ENCODE measurements around the gene CKMT2.

Gene CKMT2

DNA sequence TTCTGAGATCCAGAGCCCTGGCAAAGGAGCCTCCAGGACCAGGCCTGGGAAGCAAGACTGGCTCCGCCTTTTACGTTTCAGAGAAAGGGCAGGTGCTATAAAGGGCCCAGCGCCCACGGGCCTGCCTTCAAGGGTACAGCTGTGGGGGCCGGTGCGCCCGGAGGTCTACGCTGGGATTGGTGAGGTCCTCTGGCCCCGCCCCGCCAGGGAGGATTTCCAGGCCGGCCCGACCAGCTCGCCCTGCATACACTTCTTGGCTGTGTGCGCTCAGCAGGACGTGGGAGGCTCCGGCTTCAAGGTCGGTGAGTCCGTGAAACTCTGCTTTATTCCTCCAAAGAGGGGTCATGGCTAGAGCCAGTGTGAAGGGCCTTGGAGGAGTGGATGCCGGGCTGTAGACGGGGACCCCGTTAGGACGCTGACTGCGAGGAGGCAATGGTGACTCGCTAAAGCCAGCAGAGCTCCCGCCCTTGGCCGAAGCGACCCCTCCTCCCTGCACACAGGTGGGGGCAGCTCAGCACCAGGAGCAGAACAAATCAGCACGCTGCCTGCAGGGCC, at the start of gene CKMT2:
CKMT2 (plus strand) TSS at position 243 of the 555 bp plus-strand sequence. CDS start 17,811 bp downstream, outside the sequence.
- no peak for DNase-seq

DNA sequence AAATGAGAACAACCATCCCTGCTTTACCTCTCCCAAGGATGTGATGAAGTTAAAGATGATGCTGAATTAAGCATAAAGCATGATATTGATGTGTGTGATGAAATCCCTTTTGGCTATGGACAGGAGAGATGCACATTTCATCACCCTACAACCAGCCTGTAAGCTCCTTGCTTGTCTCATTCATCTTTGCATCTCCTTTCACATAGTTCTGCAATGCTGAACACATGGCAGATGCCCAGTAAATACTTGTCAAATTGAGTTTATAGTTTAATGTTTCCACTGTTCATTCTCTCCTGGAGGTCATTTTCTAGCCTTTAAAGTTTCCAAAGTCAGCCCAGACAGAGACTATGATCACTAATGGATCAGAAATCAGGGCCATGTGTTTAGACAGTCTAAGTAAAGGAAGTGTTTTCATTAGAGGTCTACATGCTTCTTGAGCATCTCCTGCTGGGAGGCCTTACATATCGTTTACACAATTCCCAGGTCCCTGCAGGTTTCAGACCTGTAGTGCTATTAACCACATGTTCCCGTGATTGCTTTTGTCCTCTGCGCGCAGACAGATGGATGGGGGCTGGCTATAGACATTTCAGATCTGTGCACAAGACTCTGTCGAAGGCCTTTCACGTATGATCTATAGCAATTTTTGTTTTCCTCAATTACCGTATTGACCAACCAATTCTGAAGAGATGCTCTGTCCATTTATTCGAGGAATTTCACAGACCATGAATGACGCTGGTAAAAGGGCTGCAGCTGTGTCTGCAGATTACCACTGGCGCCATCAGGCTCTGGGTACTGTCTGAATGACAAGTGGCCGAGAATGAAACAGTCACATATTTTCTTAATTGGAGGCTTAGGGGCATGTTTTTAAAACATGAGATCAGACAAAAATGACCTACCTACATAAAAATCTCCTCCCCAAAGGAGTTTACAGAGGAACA, 49.0 kb upstream of the CKMT2 start:
- DNase-seq = no peak

DNA sequence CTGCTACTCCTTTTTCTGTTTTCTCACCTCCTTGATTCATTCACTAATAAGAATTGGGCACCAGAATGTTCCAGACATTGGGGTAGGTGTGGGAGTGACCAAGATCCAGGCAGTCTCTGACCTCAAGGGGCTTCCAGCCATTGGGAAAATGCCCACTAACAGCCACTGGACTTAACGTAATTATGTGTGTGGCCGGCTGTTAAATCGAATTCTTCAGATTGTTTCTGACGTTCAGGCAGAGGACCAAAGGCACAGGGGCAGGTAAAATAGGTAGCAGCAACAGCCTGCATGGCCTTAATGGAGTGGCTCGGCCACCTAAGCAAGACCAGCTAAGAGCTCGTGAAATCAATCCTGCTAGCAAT, 48.4 kb upstream of the CKMT2 start:
- DNase-seq = no peak

DNA sequence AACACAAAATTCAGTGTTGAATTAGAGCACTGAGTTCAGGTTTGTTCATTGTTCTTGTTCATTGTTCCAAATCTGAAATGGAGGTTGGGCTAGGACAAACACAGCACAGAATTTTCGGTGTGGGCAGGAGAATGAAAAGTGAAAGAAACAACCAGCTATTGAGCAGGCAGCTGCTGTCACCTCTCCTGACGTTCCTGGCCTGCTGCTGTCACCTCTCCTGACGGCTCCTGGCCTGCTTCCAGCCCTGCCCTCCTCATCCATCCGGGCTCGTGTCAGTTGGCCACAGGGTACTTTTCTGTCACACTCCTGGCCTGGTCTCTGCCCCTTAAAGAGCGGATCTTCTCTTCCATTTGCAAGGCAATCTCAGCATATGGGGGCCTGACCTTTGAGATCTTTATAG, 45.2 kb upstream of the CKMT2 start:
- DNase-seq = no peak

DNA sequence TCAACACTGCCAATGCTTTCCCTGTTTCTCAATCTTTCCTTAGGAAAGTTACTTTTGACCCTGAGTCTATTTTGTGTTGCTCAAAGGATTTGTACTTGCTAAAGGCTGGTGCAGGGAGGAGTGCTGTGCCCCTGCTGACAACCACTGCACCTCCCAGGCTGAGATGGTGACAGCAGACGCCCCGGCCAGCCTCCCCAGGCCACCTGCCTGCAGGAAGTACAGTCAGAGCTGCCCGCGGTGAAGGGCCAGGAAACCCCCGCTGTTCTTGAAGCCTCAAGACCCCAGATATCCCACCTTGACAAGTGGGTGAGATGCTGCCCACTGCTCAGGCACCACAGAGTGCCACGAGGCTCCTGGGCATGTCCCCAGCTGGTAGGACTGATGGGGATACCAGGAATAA, 44.2 kb upstream of the CKMT2 start:
- no peak for DNase-seq

DNA sequence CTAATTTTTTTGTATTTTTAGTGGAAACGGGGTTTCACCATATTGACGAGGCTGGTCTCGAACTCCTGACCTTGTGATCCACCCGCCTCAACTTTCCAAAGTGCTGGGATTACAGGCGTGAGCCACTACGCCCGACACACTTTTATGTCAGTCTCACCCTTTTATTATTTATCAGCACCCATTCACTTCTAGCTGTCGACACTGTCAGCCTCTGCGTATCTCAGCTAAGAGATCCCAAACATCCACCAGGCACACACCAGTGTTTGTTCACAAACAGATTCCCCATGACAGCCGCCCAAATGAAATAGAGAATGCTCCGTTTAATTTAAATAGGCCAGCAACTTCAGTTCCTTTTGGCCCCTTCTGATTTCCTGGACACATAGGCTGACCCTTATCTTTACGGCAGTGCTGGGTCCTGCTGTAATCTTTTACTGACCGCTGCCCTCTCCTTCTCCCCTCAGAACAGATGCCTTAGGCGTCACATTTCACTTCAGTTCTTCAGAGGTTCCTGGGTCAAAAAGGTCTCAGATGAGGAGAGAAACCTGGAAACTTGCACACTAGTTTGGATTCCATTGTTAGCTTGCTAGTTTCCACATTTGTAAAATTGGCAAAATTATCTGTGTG, 43.1 kb upstream of the CKMT2 start:
- DNase-seq = no peak

DNA sequence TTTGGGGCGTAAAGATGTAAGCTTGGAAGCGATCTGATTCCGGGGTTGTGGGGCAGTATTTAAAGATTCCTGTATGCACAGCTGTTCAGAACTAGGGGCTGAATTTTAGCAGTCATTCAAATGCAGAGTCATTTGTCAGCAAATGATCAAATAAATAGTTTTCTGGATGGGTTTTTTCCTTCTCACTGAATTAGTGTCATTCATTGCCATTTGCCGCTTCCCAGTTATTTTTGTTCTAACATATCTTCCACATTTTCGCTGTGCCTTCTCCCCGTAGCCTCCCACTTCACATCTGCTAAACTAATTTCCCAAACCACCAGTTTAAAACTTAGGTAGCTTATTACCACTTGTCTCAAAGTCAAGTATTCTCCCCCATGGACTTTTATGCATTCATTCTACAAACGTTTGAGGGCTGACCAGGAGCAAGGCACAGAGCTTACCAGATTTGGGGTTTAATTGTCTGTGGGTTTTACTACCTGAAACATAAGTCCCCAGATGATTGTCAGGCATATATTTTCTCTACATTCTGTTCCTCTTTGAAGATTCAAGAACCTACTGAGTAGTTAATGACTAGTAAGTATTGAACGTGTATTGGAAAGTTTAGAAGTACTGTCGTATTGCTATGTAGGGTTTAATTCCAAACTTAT, 41.3 kb upstream of the CKMT2 start:
- no peak for DNase-seq

DNA sequence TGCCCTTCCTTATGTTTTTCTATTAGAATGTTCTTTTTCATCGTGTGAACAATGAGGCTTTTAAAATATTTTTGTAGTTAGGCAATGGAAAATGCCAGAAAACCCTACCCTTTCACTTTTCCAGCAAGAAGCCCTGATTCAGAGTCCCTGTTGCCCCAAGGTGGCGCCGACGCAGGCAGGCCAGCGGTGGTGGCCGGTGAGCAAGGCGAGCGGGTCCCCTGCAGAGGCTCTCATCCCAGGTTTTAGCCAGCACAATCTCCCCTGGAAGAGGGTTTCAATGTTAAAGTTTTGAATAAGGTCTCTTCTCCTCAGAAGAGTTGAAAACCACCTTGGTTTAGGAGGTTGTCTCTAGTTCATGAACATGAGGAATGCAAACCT, 40.8 kb upstream of the CKMT2 start:
- no peak for DNase-seq

DNA sequence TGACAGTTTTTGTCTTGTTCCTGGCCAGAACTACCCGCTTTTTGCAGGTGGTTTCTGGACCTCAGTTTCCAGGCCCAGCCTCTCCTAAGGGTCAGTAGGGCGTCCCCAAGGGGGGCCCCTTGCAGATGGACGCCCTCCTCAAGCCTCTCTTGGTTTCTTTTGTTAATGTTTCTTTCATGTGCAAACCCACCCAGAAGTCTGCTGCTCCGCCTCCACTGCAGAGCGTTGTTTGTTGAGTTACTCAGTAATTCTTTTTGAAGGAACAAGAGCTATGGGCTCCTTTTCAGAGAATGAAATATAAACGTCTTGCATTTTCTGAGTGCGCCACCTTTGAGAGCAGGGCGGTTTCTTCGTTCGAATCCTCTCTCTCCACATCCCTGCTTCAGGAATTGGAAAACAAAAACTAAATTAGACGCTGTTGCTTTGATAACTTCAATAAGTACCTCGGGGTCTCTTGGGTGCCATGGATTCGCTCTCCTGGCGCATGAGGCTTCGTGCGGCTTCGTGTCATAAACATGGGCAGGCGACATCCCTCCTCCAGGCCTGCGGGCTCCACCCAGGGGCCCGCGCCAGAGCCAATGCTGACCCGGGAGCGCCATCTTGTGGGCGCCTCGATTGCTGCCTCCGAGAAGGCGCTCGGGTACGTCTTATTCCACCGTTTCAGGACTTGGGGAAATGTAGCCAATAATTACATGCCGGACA, 38.3 kb upstream of the CKMT2 start:
- peak; percentile 86 to 90 for DNase-seq

DNA sequence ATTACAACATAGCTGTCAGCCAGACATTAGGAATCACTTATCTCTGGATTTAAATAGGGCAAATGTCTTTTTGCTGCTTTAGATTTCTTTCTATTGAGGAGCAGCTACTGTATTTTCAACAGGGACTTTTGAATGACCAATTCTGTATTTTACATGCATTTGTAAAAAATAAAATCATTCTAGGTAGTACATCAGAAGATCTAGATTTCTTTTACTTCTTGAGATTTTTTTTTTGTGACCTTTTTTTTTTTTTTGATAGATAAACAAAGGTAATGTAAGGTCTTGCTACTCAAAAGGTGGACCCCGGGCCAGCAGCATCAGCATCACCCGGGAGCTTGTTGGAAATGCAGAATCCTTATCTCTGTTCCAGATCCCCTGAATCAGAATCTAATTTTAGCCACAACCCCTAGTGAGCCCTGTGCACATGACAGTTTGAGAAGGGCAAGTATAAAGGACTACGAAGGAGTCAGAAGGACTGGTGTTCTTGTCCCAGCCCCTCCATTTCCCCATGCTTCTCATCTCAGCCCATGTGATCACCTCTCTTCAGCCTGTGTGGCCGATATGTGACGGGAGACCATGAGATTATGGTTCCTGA, 37.7 kb upstream of the CKMT2 start:
- DNase-seq = no peak

DNA sequence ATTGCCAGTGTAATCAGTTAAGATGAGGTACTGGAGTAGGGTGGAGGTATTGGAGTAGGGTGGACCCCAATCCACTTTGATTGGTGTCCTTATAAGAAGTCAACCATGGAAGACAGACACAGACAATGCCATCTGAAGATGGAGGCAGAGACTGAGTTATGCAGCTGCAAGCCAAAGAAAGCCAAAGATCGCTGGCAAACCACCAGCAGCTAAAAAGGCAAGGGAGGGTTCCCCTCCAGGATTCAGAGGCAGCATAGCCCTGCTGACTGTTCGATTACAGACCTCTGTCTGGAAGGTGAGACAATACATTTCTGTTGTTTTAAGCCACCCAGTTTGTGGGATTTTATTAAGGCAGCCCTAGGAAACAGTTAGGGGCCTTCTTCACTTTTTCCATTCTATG, 30.5 kb upstream of the CKMT2 start:
- no peak for DNase-seq

DNA sequence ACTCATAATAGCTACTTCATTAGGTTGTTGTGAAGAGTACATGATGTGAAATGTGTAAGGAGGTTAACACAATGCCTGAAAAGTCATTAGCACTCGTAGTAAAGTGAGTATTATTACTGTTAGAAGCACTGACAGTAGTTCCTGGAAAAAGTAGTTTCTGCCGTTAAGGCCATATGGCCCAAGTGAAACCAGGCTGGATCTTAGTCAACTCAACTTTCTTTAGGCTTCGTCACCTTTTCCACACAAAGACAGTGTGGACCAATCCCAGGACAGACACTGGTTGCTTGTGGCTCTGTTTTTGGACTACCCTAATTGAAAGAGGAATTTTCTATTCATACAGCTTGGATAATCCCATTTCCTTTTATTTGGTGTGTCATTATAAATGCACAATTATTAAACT, 29.4 kb upstream of the CKMT2 start:
- DNase-seq = no peak

DNA sequence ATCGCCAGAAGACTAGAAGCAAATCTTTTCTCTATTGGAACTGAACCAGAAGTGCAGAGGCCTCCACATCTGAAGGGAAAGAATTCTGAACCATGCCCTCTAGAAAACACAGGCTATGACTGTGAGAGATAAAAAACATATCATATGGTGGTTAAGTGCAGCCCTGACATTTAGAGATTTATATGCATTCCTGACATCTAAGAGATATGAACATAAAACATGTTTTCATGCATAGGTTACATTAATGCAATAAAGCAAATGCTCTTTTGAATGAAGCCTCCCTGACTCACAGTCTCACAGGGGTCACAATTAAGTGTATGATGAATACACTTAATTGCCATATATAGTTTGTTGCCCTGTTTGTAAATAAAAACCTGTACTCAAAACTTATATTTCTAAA, 28.9 kb upstream of the CKMT2 start:
- no peak for DNase-seq

DNA sequence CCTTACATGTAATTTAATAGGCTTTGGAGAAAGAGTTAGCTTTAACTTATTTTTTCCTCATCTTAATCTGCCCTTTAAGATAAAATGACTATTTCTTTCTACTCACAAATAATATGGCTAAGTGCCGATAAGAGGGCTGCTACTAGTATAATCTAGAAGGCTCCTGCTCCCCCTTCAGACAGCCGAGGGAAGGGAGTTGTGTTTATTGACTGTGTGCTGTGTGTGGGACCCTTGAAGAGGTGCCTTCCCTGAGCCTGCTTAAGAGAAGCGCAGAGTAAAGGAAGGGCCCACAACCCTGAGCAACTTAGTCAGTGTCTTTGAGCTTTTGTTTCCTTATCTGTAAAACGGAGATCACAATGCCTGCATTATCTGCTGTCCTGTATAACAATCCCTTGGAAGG, 28.1 kb upstream of the CKMT2 start:
- no peak for DNase-seq

DNA sequence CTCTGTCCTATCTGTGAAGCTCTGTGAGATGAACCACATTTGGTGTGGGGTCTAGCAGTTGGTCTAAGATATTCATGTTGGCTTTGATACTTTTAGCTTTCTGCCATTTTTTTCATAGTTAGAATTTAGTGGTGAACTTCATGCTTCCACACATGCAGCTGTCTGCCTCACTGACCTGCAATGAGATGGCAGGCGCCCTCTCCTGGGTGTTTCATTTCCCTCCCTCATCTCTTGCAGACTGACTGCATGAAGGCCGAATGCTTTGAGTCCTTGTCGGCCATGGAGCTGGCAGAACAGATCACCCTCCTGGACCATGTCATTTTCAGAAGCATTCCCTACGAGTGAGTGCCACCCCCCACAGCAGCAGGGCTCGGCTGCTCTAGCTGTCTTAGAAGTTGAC, 26.1 kb upstream of the CKMT2 start:
- DNase-seq = no peak

DNA sequence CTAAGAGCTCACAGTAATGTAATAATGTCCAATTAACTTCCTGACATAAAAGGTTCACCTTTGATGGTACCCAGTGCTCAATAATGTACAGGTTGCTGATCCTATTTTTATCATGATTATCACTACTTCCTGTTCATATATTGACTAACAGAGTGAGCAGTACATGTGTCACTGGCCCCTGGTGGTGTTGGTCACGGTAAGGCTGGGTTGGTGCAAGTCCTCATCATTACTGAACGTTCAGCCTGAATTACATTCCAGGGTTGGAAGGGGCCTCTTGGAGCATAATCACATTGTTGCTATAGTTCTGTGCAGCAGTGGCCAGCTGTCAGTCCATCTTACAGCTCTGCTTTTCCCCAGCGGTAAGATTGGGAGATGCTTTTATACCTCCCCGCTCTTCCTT, 24.2 kb upstream of the CKMT2 start:
- DNase-seq = no peak

DNA sequence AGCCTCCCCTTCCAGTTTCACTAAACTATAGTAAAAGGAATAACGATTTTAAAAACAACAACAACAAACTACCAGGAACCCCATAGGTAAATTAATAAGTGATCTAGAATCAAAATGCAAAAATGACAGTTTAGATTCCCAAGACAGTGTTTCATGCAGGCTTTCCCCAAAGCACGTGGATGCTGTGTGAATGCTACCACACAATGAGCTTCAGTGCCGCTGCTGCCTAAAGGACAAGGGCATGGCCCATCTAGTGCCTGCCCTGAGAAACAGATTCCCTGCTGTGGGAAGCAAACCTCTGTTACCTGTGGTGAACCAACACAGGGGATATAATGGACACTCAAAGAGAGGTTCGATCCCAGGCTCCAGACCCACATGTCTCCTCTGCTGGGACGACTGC, 23.7 kb upstream of the CKMT2 start:
- no peak for DNase-seq

DNA sequence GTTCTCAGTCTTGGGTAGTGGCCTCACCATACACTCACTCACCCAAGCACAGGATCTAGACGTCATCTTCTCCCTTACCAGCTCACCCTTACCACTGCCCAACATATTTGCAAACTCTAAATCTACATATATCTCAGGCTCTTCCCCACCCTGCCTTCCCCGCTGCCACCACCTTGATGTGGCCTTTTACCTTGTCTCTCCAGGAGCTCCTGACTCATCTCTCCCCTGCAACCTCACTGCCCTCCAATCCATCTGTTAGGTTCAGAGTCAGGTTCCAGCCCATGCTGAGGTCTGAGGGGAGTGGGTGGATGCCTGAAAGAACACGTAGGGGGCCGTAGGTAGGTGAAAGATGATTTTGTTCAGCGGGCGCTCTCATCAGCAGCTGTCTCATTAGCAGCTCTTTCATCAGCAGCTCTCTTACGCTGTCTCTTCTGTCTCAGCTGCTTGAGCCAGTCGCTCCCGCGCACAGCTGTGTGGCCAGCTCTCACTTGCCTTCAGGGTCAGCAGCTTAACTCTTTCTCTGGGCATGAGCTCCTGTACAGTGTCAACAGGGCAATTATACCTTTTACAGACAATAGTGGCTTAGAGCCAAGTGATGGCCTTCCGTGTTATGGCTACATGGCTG, 23.1 kb upstream of the CKMT2 start:
- peak; percentile 30 to 51 for DNase-seq

DNA sequence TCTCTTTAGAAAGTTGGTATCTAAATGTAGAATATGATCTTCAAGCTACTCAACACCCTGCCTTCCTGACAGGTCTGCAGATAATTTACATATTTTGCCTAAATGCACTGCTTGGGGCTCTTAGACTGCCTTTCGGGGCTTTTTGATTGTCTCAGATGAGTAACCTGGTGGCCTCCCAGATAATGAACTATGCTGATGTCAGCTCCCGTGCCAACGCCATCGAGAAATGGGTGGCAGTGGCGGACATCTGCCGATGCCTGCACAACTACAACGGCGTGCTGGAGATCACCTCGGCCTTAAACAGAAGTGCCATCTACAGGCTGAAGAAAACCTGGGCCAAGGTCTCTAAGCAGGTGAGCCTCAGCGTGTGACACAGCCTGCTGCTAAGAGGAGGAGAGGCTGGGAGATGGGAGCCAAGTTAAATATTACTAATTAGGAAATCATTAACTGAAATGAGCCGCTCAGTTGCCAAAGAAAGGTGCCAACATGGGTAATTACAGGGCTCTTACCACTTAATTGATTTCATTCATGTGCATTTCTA, 20.8 kb upstream of the CKMT2 start:
- peak in 1 of 2 experiments; percentile 39 for DNase-seq

DNA sequence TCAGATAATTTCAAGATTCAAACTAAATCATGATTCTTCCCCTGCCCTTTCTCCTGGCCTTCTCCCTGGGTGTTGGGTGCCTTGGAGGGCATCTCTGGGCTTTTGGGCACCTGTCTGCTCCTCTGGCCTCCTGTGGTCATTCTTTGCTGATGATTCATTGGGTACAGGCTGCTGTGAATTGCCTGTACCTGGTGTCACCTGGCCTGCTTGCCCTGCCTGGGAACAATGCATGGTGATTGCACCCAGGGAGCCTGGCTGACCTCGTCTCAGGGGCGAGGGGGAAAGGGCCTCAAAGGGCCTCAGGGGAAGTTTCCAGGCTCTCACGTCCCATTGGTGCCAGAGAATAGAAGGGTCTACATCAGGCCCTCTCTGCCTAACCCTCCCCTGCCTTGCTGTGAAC, 20.1 kb upstream of the CKMT2 start:
- no peak for DNase-seq

DNA sequence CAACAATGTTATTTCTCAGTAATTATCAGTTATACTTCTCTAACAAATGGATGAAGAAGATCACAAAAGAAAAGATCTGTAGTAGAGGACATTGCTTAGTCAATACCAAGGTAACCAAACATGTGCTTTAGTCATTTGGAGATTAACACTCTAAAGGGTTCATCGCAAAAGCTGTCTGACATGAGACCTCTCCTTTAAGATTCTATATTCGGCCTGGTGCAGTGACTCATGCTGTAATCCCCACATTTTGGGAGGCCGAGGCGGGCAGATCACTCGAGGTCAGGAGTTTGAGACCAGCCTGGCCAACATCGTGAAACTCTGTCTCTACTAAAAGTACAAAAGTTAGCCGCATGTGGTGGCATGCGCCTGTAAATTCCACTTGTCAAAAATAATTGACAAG, 18.3 kb upstream of the CKMT2 start:
- no peak for DNase-seq

DNA sequence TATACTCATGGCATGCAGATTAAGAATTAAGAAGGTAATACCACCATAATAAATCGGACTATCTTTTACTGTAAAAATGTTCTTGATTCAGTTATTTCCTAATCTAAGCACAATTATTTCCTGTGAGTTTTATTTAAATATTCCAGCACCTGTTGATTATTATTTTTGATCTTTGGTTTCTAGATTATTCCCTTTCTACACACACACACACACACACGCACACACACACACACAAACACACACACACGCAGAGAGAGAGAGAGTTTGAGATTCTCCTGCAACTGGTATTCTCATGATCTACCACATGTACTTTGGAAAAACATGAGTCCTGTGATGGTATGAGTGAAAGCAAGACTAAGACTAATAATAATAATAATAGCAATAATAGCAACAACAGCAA, 17.0 kb upstream of the CKMT2 start:
- DNase-seq = no peak

All from activated CD4-positive, alpha-beta T cell treated with anti-CD3 and anti-CD28 coated beads, Interleukin-2, amount 50 U/mL, for 48 hours (primary cell).